ENCODE measurements around the gene IQUB. TPM values are rescaled to one million over a fixed set of nuclear protein-coding genes. Genes with fewer than 3 reads are reported as not detected.

The IQUB gene
- total and polyA plus RNA-seq, 2 donors (not counting 1 experiment from before 2014, with no cell fraction given): 0.09 to 0.83 TPM

DNA sequence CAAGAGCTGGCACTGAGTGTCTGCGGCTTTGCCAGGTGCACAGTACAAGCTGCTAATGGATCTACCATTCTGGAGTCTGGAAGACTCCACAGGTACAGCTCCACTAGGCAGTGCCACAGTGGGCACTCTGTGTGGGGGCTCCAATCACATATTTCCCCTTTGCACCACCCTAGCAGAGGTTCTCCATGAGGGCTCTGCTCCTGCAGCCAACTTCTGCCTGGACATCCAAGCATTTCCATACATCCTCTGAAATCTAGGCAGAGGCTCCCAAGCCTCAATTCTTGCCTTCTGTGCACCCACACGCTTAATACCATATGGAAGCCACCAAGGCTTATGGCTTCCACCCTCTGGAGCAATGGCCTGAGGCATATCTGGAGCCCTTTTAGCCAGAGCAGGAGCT lies 29.2 kb downstream of the IQUB start:
- H3K27ac ChIP-seq (ENCODE audit: insufficient read depth, low read length): no peak overlapping the region
- H3K9me3 ChIP-seq (ENCODE audit: control insufficient read depth, insufficient read depth, low read depth, low read length): no peaks in the 10 kb centered on the region
- no peak overlapping the region for H3K4me3 ChIP-seq (replicated peaks in 1 of 4; ENCODE audit: control extremely low read depth in 1 of 4, insufficient read depth in 1 of 4, low read depth in 3 of 4, low read length in 4 of 4)
- H4K20me1 ChIP-seq (ENCODE audit: control insufficient read depth, extremely low read depth, insufficient read depth, low read length): no peaks in the 10 kb centered on the region
- no peak overlapping the region for H2AFZ ChIP-seq (ENCODE audit: low read length)
- H3K36me3 ChIP-seq (ENCODE audit: control insufficient read depth, insufficient read depth, low read length): no peaks in the 10 kb centered on the region
- H3K4me2 ChIP-seq (ENCODE audit: extremely low read depth, insufficient read depth, low read length): no peak overlapping the region
- H3K79me2 ChIP-seq (ENCODE audit: control insufficient read depth, insufficient read depth, low read length): no peaks in the 10 kb centered on the region
- no peak for DNase-seq (ENCODE audit: low read depth in 2 of 2)
- TF ChIP-seq CTCF (conservative IDR thresholded peaks at IDR 0.05 in 1 of 2, IDR thresholded peaks at IDR 0.05 in 1 of 2; ENCODE audit: low read depth in 1 of 2, low read length in 2 of 2): no peak
- no peak for TF ChIP-seq EZH2 (IDR thresholded peaks at IDR 0.05; ENCODE audit: low read length, missing control alignments)
- no peaks in the 10 kb centered on the region for H3K4me1 ChIP-seq (ENCODE audit: control insufficient read depth, extremely low read depth, insufficient read depth, low read length)
- no peak overlapping the region for H3K9ac ChIP-seq (ENCODE audit: insufficient read depth, low read length)
- H3K27me3 ChIP-seq (ENCODE audit: control insufficient read depth, insufficient read depth, low read length): no peaks in the 10 kb centered on the region

GRCh38 chr7:123502201-123502600 lies 32.2 kb downstream of the IQUB start:
- DNase-seq (ENCODE audit: low read depth in 2 of 2): no peak
- Histone ChIP-seq H3K4me2 (ENCODE audit: extremely low read depth, insufficient read depth, low read length) (no peak overlapping the region), H3K9ac (ENCODE audit: insufficient read depth, low read length) (no peak overlapping the region), H3K4me1 (ENCODE audit: control insufficient read depth, extremely low read depth, insufficient read depth, low read length) (no peaks in the 10 kb centered on the region), H3K79me2 (ENCODE audit: control insufficient read depth, insufficient read depth, low read length) (no peaks in the 10 kb centered on the region), H3K36me3 (ENCODE audit: control insufficient read depth, insufficient read depth, low read length) (no peaks in the 10 kb centered on the region), H3K27me3 (ENCODE audit: control insufficient read depth, insufficient read depth, low read length) (no peaks in the 10 kb centered on the region), H3K27ac (ENCODE audit: insufficient read depth, low read length) (no peak overlapping the region), H3K9me3 (ENCODE audit: control insufficient read depth, insufficient read depth, low read depth, low read length) (no peaks in the 10 kb centered on the region), H2AFZ (ENCODE audit: low read length) (no peak overlapping the region), H3K4me3 (replicated peaks in 1 of 4; ENCODE audit: control extremely low read depth in 1 of 4, insufficient read depth in 1 of 4, low read depth in 3 of 4, low read length in 4 of 4) (no peak overlapping the region), H4K20me1 (ENCODE audit: control insufficient read depth, extremely low read depth, insufficient read depth, low read length) (no peaks in the 10 kb centered on the region)
- TF ChIP-seq CTCF (conservative IDR thresholded peaks at IDR 0.05 in 1 of 2, IDR thresholded peaks at IDR 0.05 in 1 of 2; ENCODE audit: low read depth in 1 of 2, low read length in 2 of 2) (no peak), EZH2 (IDR thresholded peaks at IDR 0.05; ENCODE audit: low read length, missing control alignments) (no peak)

DNA sequence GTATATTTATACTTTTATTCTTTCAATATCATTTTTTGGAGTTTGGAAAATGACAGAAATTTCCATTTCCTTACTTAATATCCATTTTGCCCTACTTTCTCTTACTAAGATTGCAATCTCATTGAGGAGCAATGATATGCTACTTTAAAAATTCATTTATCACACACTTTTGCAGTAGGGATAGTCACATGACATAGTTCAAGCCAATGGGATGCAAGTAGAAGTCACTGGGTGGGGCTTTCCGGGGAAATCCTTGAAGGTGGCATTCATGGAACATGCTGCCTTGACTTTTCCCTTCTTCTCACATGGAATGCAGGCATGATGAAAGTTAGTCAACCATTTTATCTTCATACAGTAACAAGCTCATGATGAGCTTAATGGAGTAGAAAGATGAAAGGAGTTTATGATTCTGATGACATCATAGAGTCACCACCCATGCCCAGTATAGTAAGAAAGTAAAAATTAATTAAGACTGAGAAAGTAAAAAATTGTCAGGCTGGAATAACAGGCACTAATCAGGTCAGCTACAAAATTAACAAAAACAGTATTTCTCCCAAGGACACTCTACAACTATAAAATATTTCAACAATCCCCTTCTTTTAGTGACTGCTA lies 33.4 kb downstream of the IQUB start:
- Histone ChIP-seq H2AFZ (ENCODE audit: low read length) (no peak overlapping the region), H3K4me3 (replicated peaks in 1 of 4; ENCODE audit: control extremely low read depth in 1 of 4, insufficient read depth in 1 of 4, low read depth in 3 of 4, low read length in 4 of 4) (no peak overlapping the region), H3K79me2 (ENCODE audit: control insufficient read depth, insufficient read depth, low read length) (no peaks in the 10 kb centered on the region), H3K9ac (ENCODE audit: insufficient read depth, low read length) (no peak overlapping the region), H3K4me2 (ENCODE audit: extremely low read depth, insufficient read depth, low read length) (no peak overlapping the region), H3K4me1 (ENCODE audit: control insufficient read depth, extremely low read depth, insufficient read depth, low read length) (no peaks in the 10 kb centered on the region), H3K27me3 (ENCODE audit: control insufficient read depth, insufficient read depth, low read length) (no peaks in the 10 kb centered on the region), H3K9me3 (ENCODE audit: control insufficient read depth, insufficient read depth, low read depth, low read length) (no peaks in the 10 kb centered on the region), H4K20me1 (ENCODE audit: control insufficient read depth, extremely low read depth, insufficient read depth, low read length) (no peaks in the 10 kb centered on the region), H3K36me3 (ENCODE audit: control insufficient read depth, insufficient read depth, low read length) (no peaks in the 10 kb centered on the region), H3K27ac (ENCODE audit: insufficient read depth, low read length) (no peak overlapping the region)
- DNase-seq (ENCODE audit: low read depth in 2 of 2): no peak
- TF ChIP-seq CTCF (conservative IDR thresholded peaks at IDR 0.05 in 1 of 2, IDR thresholded peaks at IDR 0.05 in 1 of 2; ENCODE audit: low read depth in 1 of 2, low read length in 2 of 2) (no peak), EZH2 (IDR thresholded peaks at IDR 0.05; ENCODE audit: low read length, missing control alignments) (no peak)
